ENCODE measurements around the gene ARHGAP26. TPM values are rescaled to one million over a fixed set of nuclear protein-coding genes. Genes with fewer than 3 reads are reported as not detected.
A peak's percentile ranks its signal among the peaks of the same experiment; 100 is the strongest.

The ARHGAP26 gene
- total RNA-seq, 1 donor from 2014 or later, result 20.1 TPM

- peak; percentile 35 for TF ChIP-seq CTCF (IDR thresholded peaks at IDR 0.05; ENCODE audit: partially characterized antibody, unreplicated experiment)
- H3K36me3 Mint-ChIP-seq (ENCODE audit: unreplicated experiment), result no peaks in the 10 kb centered on the region
- peaks cover 3% of the 10 kb centered on the region for H3K27me3 Mint-ChIP-seq (ENCODE audit: unreplicated experiment)
- peak; percentile 47 for DNase-seq
- no peaks in the 10 kb centered on the region for H3K4me1 Mint-ChIP-seq (ENCODE audit: low read depth, unreplicated experiment)
- no peak overlapping the region for H3K4me3 Mint-ChIP-seq (ENCODE audit: unreplicated experiment)
- no peaks in the 10 kb centered on the region for H3K9me3 Mint-ChIP-seq (ENCODE audit: unreplicated experiment)
- H3K27ac Mint-ChIP-seq (ENCODE audit: unreplicated experiment), result no peak overlapping the region
Observed at GRCh38 chr5:142748568-142749249, 21.5 kb upstream of the ARHGAP26 start.

DNA sequence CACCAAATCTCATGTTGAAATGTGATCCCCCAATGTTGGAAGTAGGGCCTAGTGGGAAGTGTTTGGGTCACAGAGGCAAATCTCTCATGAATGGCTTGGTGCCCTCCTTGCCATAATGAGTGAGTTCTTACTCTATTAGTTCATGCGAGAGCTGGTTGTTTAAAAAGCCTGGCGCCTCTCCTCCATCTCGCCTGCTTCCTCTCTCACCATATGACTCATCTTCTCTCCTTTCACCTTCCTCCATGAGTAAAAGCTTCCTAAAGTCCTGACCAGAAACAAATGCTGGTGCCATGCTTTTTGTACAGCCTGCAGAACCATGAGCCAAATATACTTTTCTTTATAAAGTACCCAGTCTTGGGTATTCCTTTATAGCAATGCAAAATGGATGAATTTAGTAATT lies 20.9 kb upstream of the ARHGAP26 start:
- Mint-ChIP-seq H3K27ac (ENCODE audit: unreplicated experiment) (no peak overlapping the region), H3K27me3 (ENCODE audit: unreplicated experiment) (peaks cover 3% of the 10 kb centered on the region), H3K36me3 (ENCODE audit: unreplicated experiment) (no peaks in the 10 kb centered on the region), H3K4me3 (ENCODE audit: unreplicated experiment) (no peak overlapping the region), H3K4me1 (ENCODE audit: low read depth, unreplicated experiment) (no peaks in the 10 kb centered on the region), H3K9me3 (ENCODE audit: unreplicated experiment) (no peaks in the 10 kb centered on the region)
- no peak for DNase-seq
- TF ChIP-seq CTCF (IDR thresholded peaks at IDR 0.05; ENCODE audit: partially characterized antibody, unreplicated experiment), result no peak

DNA sequence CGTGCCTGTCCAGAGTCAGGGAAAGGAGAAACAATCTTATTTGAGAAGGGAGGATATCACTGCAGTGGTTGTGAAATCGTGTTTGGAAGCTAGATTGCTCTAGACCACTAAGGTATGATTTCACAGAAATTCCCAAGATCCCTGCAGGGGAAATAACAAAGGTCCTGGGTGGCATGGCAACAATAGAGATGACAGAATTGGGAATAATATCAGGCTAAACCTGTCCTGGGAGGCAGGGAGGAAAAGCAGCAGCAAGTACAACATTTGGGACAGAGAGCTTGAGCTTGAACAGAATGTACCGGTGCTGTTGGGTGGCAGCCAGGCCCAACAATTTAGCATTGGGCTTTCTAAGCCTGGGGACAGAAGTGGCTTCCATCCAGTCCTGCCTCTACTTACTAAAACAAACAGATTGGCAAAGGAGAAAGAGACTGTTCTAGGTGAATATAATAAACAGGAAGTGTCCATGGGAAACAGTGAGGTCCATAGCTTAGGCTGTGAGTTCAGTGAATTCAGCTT lies 17.0 kb upstream of the ARHGAP26 start:
- no peak for DNase-seq
- H3K4me3 Mint-ChIP-seq (ENCODE audit: unreplicated experiment), result no peak overlapping the region

GRCh38 chr5:142754031-142754430 lies 16.1 kb upstream of the ARHGAP26 start:
- Mint-ChIP-seq H3K36me3 (ENCODE audit: unreplicated experiment) (no peaks in the 10 kb centered on the region), H3K27me3 (ENCODE audit: unreplicated experiment) (peaks cover 3% of the 10 kb centered on the region), H3K4me1 (ENCODE audit: low read depth, unreplicated experiment) (no peaks in the 10 kb centered on the region), H3K9me3 (ENCODE audit: unreplicated experiment) (peaks cover 2% of the 10 kb centered on the region), H3K4me3 (ENCODE audit: unreplicated experiment) (no peak overlapping the region), H3K27ac (ENCODE audit: unreplicated experiment) (no peak overlapping the region)
- DNase-seq, result no peak
- no peak for TF ChIP-seq CTCF (IDR thresholded peaks at IDR 0.05; ENCODE audit: partially characterized antibody, unreplicated experiment)

More for the DNA sequence above, 17.0 kb upstream of the ARHGAP26 start:
- H3K4me1 Mint-ChIP-seq (ENCODE audit: low read depth, unreplicated experiment), result no peaks in the 10 kb centered on the region
- H3K36me3 Mint-ChIP-seq (ENCODE audit: unreplicated experiment), result no peaks in the 10 kb centered on the region
- peaks cover 2% of the 10 kb centered on the region for H3K9me3 Mint-ChIP-seq (ENCODE audit: unreplicated experiment)
- no peak for TF ChIP-seq CTCF (IDR thresholded peaks at IDR 0.05; ENCODE audit: partially characterized antibody, unreplicated experiment)
- H3K27ac Mint-ChIP-seq (ENCODE audit: unreplicated experiment), result no peak overlapping the region
- H3K27me3 Mint-ChIP-seq (ENCODE audit: unreplicated experiment), result peaks cover 3% of the 10 kb centered on the region

- Mint-ChIP-seq H3K9me3 (ENCODE audit: unreplicated experiment) (peaks cover 2% of the 10 kb centered on the region), H3K4me1 (ENCODE audit: low read depth, unreplicated experiment) (no peaks in the 10 kb centered on the region), H3K4me3 (ENCODE audit: unreplicated experiment) (no peak overlapping the region), H3K27ac (ENCODE audit: unreplicated experiment) (no peak overlapping the region), H3K36me3 (ENCODE audit: unreplicated experiment) (no peaks in the 10 kb centered on the region), H3K27me3 (ENCODE audit: unreplicated experiment) (no peaks in the 10 kb centered on the region)
- TF ChIP-seq CTCF (IDR thresholded peaks at IDR 0.05; ENCODE audit: partially characterized antibody, unreplicated experiment), result no peak
- DNase-seq, result no peak
Observed at GRCh38 chr5:142756576-142756975, 13.6 kb upstream of the ARHGAP26 start.

Measured in glutamatergic neuron (in vitro differentiated cells).